Dendritic cell treated with granulocyte-macrophage colony-stimulating factor and Interleukin-4, amounts not matched to agents 40 ng/mL and 50 ng/mL, for 4 days (primary cell): ENCODE data around the gene SUCO.
A peak's percentile ranks its signal among the peaks of the same experiment; 100 is the strongest.

Experiments
- H3K27ac Mint-ChIP-seq: one replicate; pipeline ENCODE4 v1.8.0; 2022; ENCODE audit warnings: mild to moderate bottlenecking, mixed read lengths
- H3K27me3 Mint-ChIP-seq: one replicate; pipeline ENCODE4 v1.8.0; 2022; ENCODE audit warnings: mild to moderate bottlenecking, mixed read lengths
- H3K36me3 Mint-ChIP-seq: one replicate; pipeline ENCODE4 v1.8.0; 2022; ENCODE audit warnings: low read depth, mixed read lengths
- H3K4me1 Mint-ChIP-seq: one replicate; pipeline ENCODE4 v1.8.0; 2022; ENCODE audit warnings: low read depth, mixed read lengths
- H3K4me3 Mint-ChIP-seq: one replicate; pipeline ENCODE4 v1.8.0; 2022; ENCODE audit warnings: mild to moderate bottlenecking, moderate library complexity, mixed read lengths
- H3K9me3 Mint-ChIP-seq: one replicate; pipeline ENCODE4 v1.8.0; 2022; ENCODE audit warnings: mixed read lengths
- intact Hi-C: fragments of 100-400 bp; cut with micrococcal nuclease; formaldehyde crosslinking; loops from one replicate; pipeline ENCODE4 v1.15.0; 2022

SUCO gene

DNA sequence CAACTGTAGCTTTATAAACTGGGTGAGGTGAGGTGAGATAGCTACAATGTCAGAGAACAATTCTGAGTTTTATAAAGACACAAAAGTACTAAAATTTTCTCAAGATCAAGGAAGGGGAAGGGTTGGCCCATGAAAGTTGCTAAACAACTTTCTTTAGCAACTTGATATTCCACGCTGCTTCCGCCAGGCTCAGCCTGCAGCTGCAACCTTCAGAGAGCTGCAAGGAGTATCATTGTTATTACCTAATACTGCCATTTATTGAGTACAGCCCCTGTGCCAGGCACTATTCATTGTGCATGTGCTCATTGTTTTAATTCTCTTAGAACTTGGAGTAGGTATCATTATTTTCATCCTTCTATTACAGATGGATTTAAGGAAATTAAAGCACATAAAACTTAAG is 34.1 kb upstream of the SUCO start:
- H3K27me3 Mint-ChIP-seq = no peaks in the 10 kb centered on the region
- peaks cover 45% of the 10 kb centered on the region for H3K4me1 Mint-ChIP-seq
- H3K4me3 Mint-ChIP-seq = no peak overlapping the region
- no peaks in the 10 kb centered on the region for H3K36me3 Mint-ChIP-seq
- H3K27ac Mint-ChIP-seq = peak overlapping the region; percentile 18
- intact Hi-C loops = no loop called here
- H3K9me3 Mint-ChIP-seq = no peaks in the 10 kb centered on the region

DNA sequence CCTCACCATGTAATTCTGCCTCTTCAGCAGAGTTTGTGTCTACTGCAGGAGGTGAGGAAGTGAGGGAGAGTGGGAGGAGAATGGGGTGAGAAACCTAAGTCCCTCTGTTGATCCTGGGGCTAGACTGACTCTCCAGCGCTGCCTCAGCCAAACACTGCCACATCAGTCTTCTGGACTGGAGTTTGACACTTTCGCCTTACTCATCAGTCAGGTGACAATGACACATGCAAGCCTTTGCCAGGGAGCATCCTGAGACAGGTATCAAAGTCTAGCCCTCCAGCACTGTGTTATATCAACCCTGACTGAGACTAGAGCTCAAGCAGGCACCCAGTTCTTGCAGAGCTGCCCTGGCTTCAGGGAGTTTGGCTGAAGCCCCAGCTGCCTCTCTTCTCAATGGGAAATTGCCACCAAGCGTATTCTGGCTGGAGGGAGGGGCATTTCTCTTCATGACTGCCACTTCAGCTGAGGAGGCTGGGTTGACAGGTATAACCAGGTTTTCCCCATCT is 33.3 kb upstream of the SUCO start:
- intact Hi-C loops = no loop called here
- Mint-ChIP-seq H3K27ac (no peak overlapping the region), H3K4me1 (peaks cover 42% of the 10 kb centered on the region), H3K27me3 (no peaks in the 10 kb centered on the region), H3K36me3 (no peaks in the 10 kb centered on the region), H3K4me3 (no peak overlapping the region), H3K9me3 (no peaks in the 10 kb centered on the region)

DNA sequence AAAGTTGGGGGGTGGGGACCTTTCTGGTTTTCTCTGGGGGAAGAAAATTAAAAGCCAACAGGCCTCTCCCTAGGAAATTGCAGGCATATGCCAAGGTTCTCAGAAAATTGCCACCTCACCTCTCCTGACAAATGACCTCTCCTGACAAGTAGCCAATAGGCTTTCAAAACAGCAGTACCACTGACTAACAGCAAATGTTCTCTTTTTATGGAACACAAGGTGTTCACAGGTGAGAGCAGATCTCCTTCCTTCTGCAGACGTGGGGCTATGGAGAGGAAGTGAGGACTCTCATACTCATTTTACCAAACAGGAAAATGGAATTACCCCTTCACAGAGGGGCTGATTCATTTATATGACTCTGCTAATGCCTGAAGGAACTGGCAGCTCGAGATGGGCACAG is 32.7 kb upstream of the SUCO start:
- Mint-ChIP-seq H3K27me3 (no peaks in the 10 kb centered on the region), H3K4me1 (peaks cover 44% of the 10 kb centered on the region), H3K9me3 (no peaks in the 10 kb centered on the region), H3K4me3 (no peak overlapping the region), H3K27ac (no peak overlapping the region), H3K36me3 (no peaks in the 10 kb centered on the region)
- intact Hi-C loops = no loop called here

DNA sequence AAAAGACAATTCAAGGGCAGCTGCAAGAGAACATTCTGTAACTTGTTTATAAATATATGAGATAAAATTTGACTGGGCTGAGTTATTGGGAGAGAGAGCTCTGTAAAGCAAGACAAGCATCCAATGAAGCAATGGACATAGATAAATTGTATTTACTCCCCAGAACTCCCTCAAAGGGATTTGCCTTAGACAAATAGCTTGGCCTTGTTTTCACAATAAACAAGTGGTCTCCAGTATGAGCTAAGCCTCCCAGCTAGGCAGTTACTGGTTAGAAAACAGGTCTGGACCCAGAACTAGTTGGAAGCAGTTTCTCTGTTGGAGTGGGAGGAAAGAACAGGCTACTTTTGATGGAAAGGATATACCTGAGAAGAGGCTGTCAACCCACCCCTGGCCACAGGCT is 25.2 kb upstream of the SUCO start:
- Mint-ChIP-seq H3K4me3 (no peak overlapping the region), H3K4me1 (peaks cover 23% of the 10 kb centered on the region), H3K9me3 (peaks cover 9% of the 10 kb centered on the region), H3K27me3 (no peaks in the 10 kb centered on the region), H3K27ac (no peak overlapping the region), H3K36me3 (no peaks in the 10 kb centered on the region)
- intact Hi-C loops = no loop called here

DNA sequence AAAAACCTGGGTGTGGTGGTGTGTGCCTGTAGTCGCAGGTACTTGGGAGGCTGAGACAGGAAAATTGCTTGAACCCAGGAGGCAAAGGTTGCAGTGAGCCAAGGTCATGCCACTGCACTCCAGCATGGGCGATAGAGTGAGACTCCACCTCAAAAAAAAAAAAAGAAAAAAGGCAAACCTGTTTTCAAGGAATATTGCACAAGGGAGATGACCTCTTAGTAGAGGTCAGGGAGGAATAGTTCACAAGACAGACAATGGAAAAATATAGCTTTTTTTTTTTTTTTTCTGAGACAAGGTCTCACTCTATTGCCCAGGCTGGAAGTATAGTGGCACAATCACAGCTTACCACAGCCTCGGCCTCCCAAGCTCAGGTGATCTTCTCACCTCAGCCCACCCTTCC is 22.5 kb upstream of the SUCO start:
- peaks cover 18% of the 10 kb centered on the region for H3K4me1 Mint-ChIP-seq
- no peak overlapping the region for H3K27ac Mint-ChIP-seq
- no peak overlapping the region for H3K4me3 Mint-ChIP-seq
- H3K9me3 Mint-ChIP-seq = peaks cover 9% of the 10 kb centered on the region
- no peaks in the 10 kb centered on the region for H3K27me3 Mint-ChIP-seq
- intact Hi-C loops = no loop called here
- no peaks in the 10 kb centered on the region for H3K36me3 Mint-ChIP-seq

DNA sequence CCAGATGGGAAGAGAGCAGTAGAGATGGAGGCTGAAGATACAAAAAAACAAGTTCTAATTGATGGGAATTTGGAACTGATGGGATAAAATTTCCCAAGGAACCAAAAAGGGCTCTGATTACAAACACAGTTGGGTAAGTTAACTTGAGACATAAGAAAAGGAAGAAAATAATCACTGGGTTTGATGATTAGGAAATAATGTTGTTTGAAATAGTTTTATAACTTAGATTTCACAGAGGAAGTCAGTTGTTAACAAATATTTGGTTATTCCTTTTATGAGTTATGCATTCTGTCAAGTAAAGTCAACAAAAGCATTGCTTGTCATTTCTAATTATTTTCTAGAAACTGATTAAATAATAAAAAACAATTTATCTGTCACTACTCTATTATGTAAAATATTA is 20.4 kb upstream of the SUCO start:
- Mint-ChIP-seq H3K4me3 (no peak overlapping the region), H3K36me3 (no peaks in the 10 kb centered on the region), H3K27me3 (no peaks in the 10 kb centered on the region), H3K4me1 (peaks cover 23% of the 10 kb centered on the region), H3K9me3 (peaks cover 9% of the 10 kb centered on the region), H3K27ac (no peak overlapping the region)
- intact Hi-C loops = no loop called here

DNA sequence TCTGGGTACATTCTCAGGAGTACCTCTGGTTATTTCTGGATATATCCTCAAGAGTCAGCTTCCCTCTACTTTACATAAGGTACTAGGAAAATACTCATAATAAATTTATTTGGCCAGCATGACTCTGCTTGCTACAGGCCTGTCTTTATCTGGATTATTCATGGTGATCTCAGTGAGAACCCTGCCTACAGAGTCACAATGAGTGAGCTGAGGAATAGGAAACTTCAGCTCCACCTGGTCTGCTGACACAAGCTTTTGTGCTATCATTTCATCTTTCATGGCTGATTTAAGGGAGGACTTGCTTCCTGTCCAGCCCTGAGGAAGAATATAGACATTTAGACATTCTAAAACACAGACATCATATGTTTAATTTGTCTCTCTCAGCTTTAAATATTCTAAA is 19.5 kb upstream of the SUCO start:
- intact Hi-C loops = no loop called here
- Mint-ChIP-seq H3K4me1 (peaks cover 28% of the 10 kb centered on the region), H3K9me3 (peaks cover 9% of the 10 kb centered on the region), H3K36me3 (no peaks in the 10 kb centered on the region), H3K4me3 (no peak overlapping the region), H3K27ac (no peak overlapping the region), H3K27me3 (no peaks in the 10 kb centered on the region)

DNA sequence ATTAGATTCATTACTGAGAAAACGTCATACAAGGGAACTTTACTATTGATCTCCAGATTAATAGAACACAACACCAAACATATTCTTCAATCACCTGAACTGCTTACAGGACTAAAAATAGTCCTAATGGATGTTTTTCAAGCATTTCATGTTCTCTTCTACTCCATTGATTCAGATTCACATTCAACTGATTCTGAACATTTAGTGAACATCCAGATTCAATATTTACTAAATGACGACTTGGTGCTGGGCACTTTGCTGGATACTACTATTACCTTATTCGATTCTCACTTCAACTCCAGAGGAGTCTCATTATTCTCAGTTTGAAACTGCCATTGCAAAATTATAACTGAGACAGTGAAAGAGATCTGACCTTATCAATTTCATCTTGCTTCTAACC is 18.8 kb upstream of the SUCO start:
- Mint-ChIP-seq H3K27me3 (no peaks in the 10 kb centered on the region), H3K36me3 (no peaks in the 10 kb centered on the region), H3K9me3 (peaks cover 9% of the 10 kb centered on the region), H3K4me1 (peaks cover 28% of the 10 kb centered on the region), H3K4me3 (no peak overlapping the region), H3K27ac (no peak overlapping the region)
- intact Hi-C loops = no loop called here

DNA sequence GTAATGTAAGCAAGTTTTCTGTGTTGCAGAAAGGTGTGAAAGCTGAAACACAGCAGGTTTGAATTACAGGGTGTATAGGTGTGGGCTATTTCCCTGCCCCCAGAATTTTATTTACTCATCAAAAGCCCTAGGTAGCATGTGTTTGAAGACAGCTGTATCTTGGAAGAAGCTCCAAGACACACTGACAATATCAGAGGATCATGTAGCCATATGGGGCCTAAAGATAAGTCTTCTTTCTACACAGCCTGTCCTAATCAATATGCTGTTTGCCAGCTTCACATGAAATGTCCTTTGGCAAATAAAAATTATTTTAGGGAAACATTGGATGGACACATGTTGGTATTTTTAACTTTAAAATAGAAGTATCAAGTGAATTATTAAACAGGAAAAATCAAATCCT is 17.5 kb upstream of the SUCO start:
- intact Hi-C loops = no loop called here
- Mint-ChIP-seq H3K36me3 (no peaks in the 10 kb centered on the region), H3K4me3 (no peak overlapping the region), H3K27me3 (no peaks in the 10 kb centered on the region), H3K27ac (no peak overlapping the region), H3K4me1 (peaks cover 28% of the 10 kb centered on the region), H3K9me3 (no peaks in the 10 kb centered on the region)

DNA sequence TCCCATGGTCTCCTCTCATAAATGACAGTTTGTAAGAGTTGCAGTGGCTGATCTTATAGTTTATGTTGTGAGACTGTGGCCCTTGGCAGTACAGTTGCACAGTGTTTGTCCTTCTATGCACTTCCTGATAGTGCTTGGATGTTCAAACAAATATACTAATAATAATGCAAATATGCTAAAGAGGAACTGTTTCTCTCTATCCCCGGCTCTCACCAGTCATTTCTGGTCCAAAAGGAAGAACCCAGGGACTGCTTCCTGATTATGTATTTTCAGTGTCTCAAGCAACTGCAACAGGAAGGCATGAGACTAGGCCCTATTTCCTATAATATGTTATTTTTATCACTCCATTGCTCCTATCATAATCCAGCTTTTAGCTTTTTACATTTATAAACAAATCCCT is 17.0 kb upstream of the SUCO start:
- Mint-ChIP-seq H3K27ac (no peak overlapping the region), H3K9me3 (no peaks in the 10 kb centered on the region), H3K4me1 (peaks cover 28% of the 10 kb centered on the region), H3K4me3 (no peak overlapping the region), H3K27me3 (no peaks in the 10 kb centered on the region), H3K36me3 (no peaks in the 10 kb centered on the region)
- intact Hi-C loops = no loop called here

DNA sequence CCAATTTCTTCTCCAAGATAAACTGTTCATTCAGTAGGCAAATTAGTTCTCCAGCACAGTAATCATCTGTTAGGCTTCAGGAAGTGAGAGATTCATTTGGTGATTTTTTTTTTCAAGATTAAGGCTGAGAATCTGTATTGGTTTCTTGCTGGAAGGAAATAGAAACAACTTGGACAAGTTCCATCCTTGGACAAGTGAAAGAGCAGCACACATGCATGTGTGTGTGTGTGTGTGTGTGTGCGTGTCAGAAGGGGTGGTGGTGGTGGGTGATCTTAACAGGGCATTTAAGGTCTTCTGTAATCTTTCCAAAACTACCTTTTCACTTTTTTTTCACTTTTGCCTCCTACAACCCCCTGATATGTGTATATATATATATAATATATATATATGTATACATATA is 15.9 kb upstream of the SUCO start:
- intact Hi-C loops = no loop called here
- H3K36me3 Mint-ChIP-seq = no peaks in the 10 kb centered on the region
- H3K9me3 Mint-ChIP-seq = no peaks in the 10 kb centered on the region
- H3K4me3 Mint-ChIP-seq = no peak overlapping the region
- peaks cover 23% of the 10 kb centered on the region for H3K4me1 Mint-ChIP-seq
- peak overlapping the region; percentile 61 for H3K27ac Mint-ChIP-seq
- no peaks in the 10 kb centered on the region for H3K27me3 Mint-ChIP-seq

DNA sequence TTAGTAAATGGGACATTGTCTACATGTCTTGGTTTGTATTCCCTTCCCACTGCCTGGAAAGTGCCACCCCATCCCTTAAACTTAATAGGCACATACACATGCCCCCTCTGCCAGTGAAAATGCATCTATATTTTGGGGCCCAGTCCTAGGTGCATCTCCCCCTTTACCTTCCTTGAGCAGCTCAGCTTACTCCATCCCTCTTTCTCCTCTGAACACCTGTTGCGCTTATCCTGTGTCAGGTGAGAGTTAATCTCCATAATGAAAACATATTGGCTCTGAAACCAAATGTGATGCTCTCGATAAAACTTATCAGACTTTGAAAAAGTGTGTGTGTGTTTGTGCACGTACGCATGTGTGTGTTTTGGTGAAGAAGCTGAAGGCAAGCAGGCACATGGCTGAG is 15.4 kb upstream of the SUCO start:
- intact Hi-C loops = no loop called here
- H3K27ac Mint-ChIP-seq = no peak overlapping the region
- H3K9me3 Mint-ChIP-seq = no peaks in the 10 kb centered on the region
- no peaks in the 10 kb centered on the region for H3K27me3 Mint-ChIP-seq
- no peak overlapping the region for H3K4me3 Mint-ChIP-seq
- no peaks in the 10 kb centered on the region for H3K36me3 Mint-ChIP-seq
- H3K4me1 Mint-ChIP-seq = peaks cover 18% of the 10 kb centered on the region

DNA sequence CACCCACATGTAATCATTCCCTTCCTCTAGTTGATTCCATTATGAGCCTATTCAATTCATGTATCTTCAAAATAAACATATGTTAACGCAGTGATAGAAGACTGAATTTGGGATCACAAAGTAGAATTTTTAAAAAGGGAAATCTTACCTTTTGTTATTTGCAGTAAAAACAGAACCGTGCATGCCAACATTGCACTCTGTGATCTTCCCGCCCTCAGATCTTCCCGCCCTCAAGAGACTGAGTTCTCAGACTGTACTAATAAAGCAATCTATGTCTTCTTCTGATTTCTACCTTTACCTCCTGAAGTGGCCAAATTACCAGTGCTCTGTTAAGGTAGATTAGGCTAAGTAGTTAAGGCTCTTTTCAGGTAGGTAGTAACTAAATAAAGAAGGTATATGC is 3.6 kb upstream of the SUCO start:
- Mint-ChIP-seq H3K4me3 (no peak overlapping the region), H3K27me3 (no peaks in the 10 kb centered on the region), H3K27ac (no peak overlapping the region), H3K9me3 (no peaks in the 10 kb centered on the region), H3K4me1 (peaks cover 17% of the 10 kb centered on the region), H3K36me3 (peaks cover 20% of the 10 kb centered on the region)
- intact Hi-C loops = no loop called here

DNA sequence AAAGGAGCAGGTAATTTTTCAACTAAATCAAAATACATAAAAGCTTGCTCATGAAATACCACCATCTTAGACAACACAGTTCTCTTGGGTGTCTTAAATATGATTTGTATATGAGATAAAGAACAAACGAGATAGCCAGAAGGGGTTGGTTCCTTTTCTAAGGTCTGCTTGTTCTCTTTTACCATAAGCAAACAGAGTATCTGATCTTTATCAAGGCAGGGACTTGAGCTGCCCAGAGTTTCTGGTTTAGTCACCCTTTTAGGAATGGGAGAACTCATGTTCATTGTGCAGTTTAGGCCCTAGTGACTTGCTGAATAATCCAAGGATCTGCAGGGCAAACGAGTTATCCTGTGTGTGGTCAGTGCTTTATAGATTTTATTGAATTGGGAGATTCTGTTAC is 3.0 kb upstream of the SUCO start:
- Mint-ChIP-seq H3K4me1 (peaks cover 24% of the 10 kb centered on the region), H3K36me3 (peaks cover 20% of the 10 kb centered on the region), H3K4me3 (no peak overlapping the region), H3K27ac (no peak overlapping the region), H3K9me3 (no peaks in the 10 kb centered on the region), H3K27me3 (no peaks in the 10 kb centered on the region)
- intact Hi-C loops = loop anchor here (5.0 kb wide), 1 partner anchor 748 kb away; the partner anchor contains the start of gene METTL13

DNA sequence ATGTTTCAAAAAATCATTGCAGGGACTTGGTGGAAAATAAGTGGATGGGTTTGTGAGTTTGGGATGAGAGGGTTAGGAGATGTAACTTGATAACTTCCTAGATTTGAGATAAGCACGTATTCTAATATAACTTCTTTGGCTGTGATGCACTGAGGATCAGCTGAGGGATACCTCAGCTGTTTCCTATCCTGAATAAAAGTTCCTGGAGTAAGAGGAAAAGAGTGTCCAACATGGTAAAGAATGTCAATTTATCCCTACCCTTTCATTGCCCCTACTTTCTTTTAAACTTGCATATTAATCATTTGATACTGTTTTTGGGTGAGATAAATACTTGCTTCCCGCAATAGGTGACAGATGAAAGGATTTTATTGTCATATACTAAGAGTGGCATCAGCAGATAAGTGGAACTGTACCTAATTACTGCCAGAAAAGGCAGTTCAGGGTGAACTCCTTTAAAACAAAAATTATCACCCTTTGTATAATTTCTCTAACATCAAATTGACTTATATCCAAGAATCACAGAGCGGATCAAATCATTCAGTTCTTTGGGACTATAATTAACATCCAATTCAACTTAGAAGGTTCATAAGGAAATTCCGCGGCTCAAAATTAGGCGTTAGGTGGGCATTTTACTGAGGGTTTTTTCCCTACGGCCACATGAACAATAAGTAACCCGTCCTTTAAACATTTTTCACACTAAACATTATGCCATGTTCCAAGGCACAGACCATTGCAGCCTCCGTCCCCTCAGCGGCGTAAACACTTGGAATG is 1.4 kb upstream of the SUCO start:
- intact Hi-C loops = loop anchor here (5.0 kb wide), 1 partner anchor 749 kb away; the partner anchor contains the start of gene METTL13
- H3K9me3 Mint-ChIP-seq = no peaks in the 10 kb centered on the region
- H3K27ac Mint-ChIP-seq = peak overlapping the region; percentile 98
- H3K4me1 Mint-ChIP-seq = peaks cover 34% of the 10 kb centered on the region
- H3K4me3 Mint-ChIP-seq = peak overlapping the region; percentile 93
- no peaks in the 10 kb centered on the region for H3K27me3 Mint-ChIP-seq
- H3K36me3 Mint-ChIP-seq = peaks cover 20% of the 10 kb centered on the region
